ENCODE measurements around the gene ZNRF1.

- TF ChIP-seq, protein P1, sequence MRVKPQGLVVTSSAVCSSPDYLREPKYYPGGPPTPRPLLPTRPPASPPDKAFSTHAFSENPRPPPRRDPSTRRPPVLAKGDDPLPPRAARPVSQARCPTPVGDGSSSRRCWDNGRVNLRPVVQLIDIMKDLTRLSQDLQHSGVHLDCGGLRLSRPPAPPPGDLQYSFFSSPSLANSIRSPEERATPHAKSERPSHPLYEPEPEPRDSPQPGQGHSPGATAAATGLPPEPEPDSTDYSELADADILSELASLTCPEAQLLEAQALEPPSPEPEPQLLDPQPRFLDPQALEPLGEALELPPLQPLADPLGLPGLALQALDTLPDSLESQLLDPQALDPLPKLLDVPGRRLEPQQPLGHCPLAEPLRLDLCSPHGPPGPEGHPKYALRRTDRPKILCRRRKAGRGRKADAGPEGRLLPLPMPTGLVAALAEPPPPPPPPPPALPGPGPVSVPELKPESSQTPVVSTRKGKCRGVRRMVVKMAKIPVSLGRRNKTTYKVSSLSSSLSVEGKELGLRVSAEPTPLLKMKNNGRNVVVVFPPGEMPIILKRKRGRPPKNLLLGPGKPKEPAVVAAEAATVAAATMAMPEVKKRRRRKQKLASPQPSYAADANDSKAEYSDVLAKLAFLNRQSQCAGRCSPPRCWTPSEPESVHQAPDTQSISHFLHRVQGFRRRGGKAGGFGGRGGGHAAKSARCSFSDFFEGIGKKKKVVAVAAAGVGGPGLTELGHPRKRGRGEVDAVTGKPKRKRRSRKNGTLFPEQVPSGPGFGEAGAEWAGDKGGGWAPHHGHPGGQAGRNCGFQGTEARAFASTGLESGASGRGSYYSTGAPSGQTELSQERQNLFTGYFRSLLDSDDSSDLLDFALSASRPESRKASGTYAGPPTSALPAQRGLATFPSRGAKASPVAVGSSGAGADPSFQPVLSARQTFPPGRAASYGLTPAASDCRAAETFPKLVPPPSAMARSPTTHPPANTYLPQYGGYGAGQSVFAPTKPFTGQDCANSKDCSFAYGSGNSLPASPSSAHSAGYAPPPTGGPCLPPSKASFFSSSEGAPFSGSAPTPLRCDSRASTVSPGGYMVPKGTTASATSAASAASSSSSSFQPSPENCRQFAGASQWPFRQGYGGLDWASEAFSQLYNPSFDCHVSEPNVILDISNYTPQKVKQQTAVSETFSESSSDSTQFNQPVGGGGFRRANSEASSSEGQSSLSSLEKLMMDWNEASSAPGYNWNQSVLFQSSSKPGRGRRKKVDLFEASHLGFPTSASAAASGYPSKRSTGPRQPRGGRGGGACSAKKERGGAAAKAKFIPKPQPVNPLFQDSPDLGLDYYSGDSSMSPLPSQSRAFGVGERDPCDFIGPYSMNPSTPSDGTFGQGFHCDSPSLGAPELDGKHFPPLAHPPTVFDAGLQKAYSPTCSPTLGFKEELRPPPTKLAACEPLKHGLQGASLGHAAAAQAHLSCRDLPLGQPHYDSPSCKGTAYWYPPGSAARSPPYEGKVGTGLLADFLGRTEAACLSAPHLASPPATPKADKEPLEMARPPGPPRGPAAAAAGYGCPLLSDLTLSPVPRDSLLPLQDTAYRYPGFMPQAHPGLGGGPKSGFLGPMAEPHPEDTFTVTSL (CRISPR knock-in tag; IDR thresholded peaks at IDR 0.05; ENCODE audit: borderline replicate concordance), result no peak
- TF ChIP-seq HMG20B (CRISPR knock-in tag; conservative IDR thresholded peaks at IDR 0.05) (no peak), ZBTB37 (CRISPR knock-in tag; IDR thresholded peaks at IDR 0.05) (no peak), ELF1 (CRISPR knock-in tag; IDR thresholded peaks at IDR 0.05) (no peak), POLR2A (IDR thresholded peaks at IDR 0.05; ENCODE audit: insufficient read depth in 1 of 2, low read depth in 2 of 2, low read length in 2 of 2) (no peak), MAFK (conservative IDR thresholded peaks at IDR 0.05 in 1 of 2, IDR thresholded peaks at IDR 0.05 in 1 of 2; ENCODE audit: low read length in 2 of 2) (no peak), KDM3A (CRISPR knock-in tag; IDR thresholded peaks at IDR 0.05; ENCODE audit: low read depth) (no peak), JUND (CRISPR knock-in tag; IDR thresholded peaks at IDR 0.05) (no peak), ARID3A (IDR thresholded peaks at IDR 0.05; ENCODE audit: low read depth, low read length) (no peak), ZFP36 (IDR thresholded peaks at IDR 0.05; ENCODE audit: borderline replicate concordance, low read depth, low read length, partially characterized antibody) (no peak), ZBTB7A (CRISPR knock-in tag; IDR thresholded peaks at IDR 0.05) (no peak), CTCF (CRISPR knock-in tag; IDR thresholded peaks at IDR 0.05) (no peak), ZNF10 (CRISPR knock-in tag; IDR thresholded peaks at IDR 0.05; ENCODE audit: borderline replicate concordance, low read depth) (no peak), PRPF4 (IDR thresholded peaks at IDR 0.05; ENCODE audit: low read depth, low read length, poor library complexity, severe bottlenecking) (no peak)
Measured at GRCh38 chr16:75127713-75128415, 129.0 kb downstream of the ZNRF1 start.

All from HepG2 (cell line).